ENCODE measurements around the gene NELFB. TPM values are rescaled to one million over a fixed set of nuclear protein-coding genes. Genes with fewer than 3 reads are reported as not detected.

Gene NELFB
- total RNA-seq, 1 experiment from 2014 or later, result 95.0 TPM

DNA sequence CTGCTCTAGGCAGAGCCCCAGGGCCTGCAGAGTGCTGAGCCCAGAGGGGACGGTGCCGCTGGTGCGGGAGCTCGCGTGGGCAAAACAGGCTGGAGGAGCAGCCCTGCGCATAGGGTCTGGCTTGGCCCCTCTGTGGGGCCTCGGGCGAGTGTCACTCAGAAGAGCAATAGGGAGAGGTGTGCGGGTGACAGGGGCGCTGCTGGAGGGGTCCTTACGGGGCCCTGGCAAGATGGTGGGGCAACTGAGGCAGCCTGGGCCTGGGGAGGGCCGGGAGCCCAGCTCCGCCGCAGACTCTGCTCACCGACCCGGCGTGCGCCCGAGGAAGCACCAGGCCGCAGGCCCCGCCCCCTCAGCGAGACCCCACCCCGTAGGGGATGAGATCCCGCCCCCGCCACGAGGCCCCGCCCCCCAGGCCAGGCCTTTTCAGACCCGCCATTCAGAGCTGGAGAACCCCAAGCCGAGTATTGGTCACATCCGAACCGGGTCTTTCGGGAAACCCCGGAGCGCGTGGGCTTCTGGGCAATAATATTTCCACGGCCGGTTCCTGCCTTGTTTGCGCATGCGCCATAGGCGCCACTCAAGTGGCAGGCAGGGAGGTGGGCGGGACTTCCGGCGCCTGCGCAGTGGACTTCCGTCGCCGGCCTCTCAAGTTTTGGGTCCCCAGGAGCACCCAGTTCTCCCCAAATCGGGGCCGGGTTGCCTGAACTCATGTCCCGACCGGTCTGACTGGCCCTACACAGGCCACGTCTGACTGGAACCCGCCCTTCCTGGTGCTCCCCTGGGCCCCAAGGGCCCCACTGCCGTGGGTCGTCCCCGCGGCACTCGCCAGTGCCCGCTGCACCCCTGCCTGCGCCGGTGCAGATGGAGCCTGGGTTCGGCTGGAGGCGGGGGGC, 31.8 kb upstream of the NELFB start (continued):
- TF ChIP-seq, protein P1, sequence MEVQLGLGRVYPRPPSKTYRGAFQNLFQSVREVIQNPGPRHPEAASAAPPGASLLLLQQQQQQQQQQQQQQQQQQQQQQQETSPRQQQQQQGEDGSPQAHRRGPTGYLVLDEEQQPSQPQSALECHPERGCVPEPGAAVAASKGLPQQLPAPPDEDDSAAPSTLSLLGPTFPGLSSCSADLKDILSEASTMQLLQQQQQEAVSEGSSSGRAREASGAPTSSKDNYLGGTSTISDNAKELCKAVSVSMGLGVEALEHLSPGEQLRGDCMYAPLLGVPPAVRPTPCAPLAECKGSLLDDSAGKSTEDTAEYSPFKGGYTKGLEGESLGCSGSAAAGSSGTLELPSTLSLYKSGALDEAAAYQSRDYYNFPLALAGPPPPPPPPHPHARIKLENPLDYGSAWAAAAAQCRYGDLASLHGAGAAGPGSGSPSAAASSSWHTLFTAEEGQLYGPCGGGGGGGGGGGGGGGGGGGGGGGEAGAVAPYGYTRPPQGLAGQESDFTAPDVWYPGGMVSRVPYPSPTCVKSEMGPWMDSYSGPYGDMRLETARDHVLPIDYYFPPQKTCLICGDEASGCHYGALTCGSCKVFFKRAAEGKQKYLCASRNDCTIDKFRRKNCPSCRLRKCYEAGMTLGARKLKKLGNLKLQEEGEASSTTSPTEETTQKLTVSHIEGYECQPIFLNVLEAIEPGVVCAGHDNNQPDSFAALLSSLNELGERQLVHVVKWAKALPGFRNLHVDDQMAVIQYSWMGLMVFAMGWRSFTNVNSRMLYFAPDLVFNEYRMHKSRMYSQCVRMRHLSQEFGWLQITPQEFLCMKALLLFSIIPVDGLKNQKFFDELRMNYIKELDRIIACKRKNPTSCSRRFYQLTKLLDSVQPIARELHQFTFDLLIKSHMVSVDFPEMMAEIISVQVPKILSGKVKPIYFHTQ (CRISPR knock-in tag; IDR thresholded peaks at IDR 0.05), result no peak
- TF ChIP-seq, protein P2, sequence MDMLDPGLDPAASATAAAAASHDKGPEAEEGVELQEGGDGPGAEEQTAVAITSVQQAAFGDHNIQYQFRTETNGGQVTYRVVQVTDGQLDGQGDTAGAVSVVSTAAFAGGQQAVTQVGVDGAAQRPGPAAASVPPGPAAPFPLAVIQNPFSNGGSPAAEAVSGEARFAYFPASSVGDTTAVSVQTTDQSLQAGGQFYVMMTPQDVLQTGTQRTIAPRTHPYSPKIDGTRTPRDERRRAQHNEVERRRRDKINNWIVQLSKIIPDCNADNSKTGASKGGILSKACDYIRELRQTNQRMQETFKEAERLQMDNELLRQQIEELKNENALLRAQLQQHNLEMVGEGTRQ (CRISPR knock-in tag; IDR thresholded peaks at IDR 0.05), result no peak
- TF ChIP-seq, protein P3, sequence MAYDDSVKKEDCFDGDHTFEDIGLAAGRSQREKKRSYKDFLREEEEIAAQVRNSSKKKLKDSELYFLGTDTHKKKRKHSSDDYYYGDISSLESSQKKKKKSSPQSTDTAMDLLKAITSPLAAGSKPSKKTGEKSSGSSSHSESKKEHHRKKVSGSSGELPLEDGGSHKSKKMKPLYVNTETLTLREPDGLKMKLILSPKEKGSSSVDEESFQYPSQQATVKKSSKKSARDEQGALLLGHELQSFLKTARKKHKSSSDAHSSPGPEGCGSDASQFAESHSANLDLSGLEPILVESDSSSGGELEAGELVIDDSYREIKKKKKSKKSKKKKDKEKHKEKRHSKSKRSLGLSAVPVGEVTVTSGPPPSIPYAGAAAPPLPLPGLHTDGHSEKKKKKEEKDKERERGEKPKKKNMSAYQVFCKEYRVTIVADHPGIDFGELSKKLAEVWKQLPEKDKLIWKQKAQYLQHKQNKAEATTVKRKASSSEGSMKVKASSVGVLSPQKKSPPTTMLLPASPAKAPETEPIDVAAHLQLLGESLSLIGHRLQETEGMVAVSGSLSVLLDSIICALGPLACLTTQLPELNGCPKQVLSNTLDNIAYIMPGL (CRISPR knock-in tag; IDR thresholded peaks at IDR 0.05), result no peak
- TF ChIP-seq ZNF263 (CRISPR knock-in tag; IDR thresholded peaks at IDR 0.05; ENCODE audit: low read depth), result no peak
- TF ChIP-seq, protein P4, sequence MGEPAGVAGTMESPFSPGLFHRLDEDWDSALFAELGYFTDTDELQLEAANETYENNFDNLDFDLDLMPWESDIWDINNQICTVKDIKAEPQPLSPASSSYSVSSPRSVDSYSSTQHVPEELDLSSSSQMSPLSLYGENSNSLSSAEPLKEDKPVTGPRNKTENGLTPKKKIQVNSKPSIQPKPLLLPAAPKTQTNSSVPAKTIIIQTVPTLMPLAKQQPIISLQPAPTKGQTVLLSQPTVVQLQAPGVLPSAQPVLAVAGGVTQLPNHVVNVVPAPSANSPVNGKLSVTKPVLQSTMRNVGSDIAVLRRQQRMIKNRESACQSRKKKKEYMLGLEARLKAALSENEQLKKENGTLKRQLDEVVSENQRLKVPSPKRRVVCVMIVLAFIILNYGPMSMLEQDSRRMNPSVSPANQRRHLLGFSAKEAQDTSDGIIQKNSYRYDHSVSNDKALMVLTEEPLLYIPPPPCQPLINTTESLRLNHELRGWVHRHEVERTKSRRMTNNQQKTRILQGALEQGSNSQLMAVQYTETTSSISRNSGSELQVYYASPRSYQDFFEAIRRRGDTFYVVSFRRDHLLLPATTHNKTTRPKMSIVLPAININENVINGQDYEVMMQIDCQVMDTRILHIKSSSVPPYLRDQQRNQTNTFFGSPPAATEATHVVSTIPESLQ (CRISPR knock-in tag; IDR thresholded peaks at IDR 0.05), result no peak
- no peak for TF ChIP-seq JUN (CRISPR knock-in tag; IDR thresholded peaks at IDR 0.05)
- TF ChIP-seq, protein P5, sequence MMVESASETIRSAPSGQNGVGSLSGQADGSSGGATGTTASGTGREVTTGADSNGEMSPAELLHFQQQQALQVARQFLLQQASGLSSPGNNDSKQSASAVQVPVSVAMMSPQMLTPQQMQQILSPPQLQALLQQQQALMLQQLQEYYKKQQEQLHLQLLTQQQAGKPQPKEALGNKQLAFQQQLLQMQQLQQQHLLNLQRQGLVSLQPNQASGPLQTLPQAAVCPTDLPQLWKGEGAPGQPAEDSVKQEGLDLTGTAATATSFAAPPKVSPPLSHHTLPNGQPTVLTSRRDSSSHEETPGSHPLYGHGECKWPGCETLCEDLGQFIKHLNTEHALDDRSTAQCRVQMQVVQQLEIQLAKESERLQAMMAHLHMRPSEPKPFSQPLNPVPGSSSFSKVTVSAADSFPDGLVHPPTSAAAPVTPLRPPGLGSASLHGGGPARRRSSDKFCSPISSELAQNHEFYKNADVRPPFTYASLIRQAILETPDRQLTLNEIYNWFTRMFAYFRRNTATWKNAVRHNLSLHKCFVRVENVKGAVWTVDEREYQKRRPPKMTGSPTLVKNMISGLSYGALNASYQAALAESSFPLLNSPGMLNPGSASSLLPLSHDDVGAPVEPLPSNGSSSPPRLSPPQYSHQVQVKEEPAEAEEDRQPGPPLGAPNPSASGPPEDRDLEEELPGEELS (CRISPR knock-in tag; IDR thresholded peaks at IDR 0.05), result peak; percentile 50; the same call in 1 of the 2 replicates
- no peak for TF ChIP-seq MYBL2 (CRISPR knock-in tag; IDR thresholded peaks at IDR 0.05)
- TF ChIP-seq SP1 (CRISPR knock-in tag; conservative IDR thresholded peaks at IDR 0.05), result peak; percentile 76; the same call in 1 of the 2 replicates
- TF ChIP-seq, protein P6, sequence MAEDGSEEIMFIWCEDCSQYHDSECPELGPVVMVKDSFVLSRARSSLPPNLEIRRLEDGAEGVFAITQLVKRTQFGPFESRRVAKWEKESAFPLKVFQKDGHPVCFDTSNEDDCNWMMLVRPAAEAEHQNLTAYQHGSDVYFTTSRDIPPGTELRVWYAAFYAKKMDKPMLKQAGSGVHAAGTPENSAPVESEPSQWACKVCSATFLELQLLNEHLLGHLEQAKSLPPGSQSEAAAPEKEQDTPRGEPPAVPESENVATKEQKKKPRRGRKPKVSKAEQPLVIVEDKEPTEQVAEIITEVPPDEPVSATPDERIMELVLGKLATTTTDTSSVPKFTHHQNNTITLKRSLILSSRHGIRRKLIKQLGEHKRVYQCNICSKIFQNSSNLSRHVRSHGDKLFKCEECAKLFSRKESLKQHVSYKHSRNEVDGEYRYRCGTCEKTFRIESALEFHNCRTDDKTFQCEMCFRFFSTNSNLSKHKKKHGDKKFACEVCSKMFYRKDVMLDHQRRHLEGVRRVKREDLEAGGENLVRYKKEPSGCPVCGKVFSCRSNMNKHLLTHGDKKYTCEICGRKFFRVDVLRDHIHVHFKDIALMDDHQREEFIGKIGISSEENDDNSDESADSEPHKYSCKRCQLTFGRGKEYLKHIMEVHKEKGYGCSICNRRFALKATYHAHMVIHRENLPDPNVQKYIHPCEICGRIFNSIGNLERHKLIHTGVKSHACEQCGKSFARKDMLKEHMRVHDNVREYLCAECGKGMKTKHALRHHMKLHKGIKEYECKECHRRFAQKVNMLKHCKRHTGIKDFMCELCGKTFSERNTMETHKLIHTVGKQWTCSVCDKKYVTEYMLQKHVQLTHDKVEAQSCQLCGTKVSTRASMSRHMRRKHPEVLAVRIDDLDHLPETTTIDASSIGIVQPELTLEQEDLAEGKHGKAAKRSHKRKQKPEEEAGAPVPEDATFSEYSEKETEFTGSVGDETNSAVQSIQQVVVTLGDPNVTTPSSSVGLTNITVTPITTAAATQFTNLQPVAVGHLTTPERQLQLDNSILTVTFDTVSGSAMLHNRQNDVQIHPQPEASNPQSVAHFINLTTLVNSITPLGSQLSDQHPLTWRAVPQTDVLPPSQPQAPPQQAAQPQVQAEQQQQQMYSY (CRISPR knock-in tag; IDR thresholded peaks at IDR 0.05), result peak; percentile 97
- TF ChIP-seq, protein P7, sequence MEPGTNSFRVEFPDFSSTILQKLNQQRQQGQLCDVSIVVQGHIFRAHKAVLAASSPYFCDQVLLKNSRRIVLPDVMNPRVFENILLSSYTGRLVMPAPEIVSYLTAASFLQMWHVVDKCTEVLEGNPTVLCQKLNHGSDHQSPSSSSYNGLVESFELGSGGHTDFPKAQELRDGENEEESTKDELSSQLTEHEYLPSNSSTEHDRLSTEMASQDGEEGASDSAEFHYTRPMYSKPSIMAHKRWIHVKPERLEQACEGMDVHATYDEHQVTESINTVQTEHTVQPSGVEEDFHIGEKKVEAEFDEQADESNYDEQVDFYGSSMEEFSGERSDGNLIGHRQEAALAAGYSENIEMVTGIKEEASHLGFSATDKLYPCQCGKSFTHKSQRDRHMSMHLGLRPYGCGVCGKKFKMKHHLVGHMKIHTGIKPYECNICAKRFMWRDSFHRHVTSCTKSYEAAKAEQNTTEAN (CRISPR knock-in tag; IDR thresholded peaks at IDR 0.05), result 0 out of 2 replicates have a peak, but pooled peaks have one; percentile 12
- TF ChIP-seq NR2C2 (CRISPR knock-in tag; IDR thresholded peaks at IDR 0.05), result no peak
- TF ChIP-seq, protein P8, sequence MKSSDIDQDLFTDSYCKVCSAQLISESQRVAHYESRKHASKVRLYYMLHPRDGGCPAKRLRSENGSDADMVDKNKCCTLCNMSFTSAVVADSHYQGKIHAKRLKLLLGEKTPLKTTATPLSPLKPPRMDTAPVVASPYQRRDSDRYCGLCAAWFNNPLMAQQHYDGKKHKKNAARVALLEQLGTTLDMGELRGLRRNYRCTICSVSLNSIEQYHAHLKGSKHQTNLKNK (CRISPR knock-in tag; IDR thresholded peaks at IDR 0.05), result no peak
- TF ChIP-seq SMAD3 (CRISPR knock-in tag; IDR thresholded peaks at IDR 0.05; ENCODE audit: borderline replicate concordance), result no peak
- TF ChIP-seq GABPB1 (CRISPR knock-in tag; IDR thresholded peaks at IDR 0.05), result no peak; the same call in 1 of the 2 replicates
- TF ChIP-seq, protein P9, sequence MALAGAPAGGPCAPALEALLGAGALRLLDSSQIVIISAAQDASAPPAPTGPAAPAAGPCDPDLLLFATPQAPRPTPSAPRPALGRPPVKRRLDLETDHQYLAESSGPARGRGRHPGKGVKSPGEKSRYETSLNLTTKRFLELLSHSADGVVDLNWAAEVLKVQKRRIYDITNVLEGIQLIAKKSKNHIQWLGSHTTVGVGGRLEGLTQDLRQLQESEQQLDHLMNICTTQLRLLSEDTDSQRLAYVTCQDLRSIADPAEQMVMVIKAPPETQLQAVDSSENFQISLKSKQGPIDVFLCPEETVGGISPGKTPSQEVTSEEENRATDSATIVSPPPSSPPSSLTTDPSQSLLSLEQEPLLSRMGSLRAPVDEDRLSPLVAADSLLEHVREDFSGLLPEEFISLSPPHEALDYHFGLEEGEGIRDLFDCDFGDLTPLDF (CRISPR knock-in tag; IDR thresholded peaks at IDR 0.05), result no peak
- TF ChIP-seq ZNF219 (CRISPR knock-in tag; IDR thresholded peaks at IDR 0.05; ENCODE audit: borderline replicate concordance), result no peak
- TF ChIP-seq KAT7 (CRISPR knock-in tag; IDR thresholded peaks at IDR 0.05; ENCODE audit: borderline replicate concordance), result no peak
- TF ChIP-seq ZNF396 (CRISPR knock-in tag; IDR thresholded peaks at IDR 0.05; ENCODE audit: borderline replicate concordance), result no peak
- no peak for TF ChIP-seq ETV6 (CRISPR knock-in tag; IDR thresholded peaks at IDR 0.05)
- no peak for TF ChIP-seq IRF2 (CRISPR knock-in tag; IDR thresholded peaks at IDR 0.05; ENCODE audit: borderline replicate concordance, low read depth)

All from WTC11 (cell line).